ENCODE results near the gene GPC1. TPM values are rescaled to one million over a fixed set of nuclear protein-coding genes. Genes with fewer than 3 reads are reported as not detected.

GPC1 gene
- total and polyA plus RNA-seq, 11 donors = 131 to 316 (median 193) TPM

DNA sequence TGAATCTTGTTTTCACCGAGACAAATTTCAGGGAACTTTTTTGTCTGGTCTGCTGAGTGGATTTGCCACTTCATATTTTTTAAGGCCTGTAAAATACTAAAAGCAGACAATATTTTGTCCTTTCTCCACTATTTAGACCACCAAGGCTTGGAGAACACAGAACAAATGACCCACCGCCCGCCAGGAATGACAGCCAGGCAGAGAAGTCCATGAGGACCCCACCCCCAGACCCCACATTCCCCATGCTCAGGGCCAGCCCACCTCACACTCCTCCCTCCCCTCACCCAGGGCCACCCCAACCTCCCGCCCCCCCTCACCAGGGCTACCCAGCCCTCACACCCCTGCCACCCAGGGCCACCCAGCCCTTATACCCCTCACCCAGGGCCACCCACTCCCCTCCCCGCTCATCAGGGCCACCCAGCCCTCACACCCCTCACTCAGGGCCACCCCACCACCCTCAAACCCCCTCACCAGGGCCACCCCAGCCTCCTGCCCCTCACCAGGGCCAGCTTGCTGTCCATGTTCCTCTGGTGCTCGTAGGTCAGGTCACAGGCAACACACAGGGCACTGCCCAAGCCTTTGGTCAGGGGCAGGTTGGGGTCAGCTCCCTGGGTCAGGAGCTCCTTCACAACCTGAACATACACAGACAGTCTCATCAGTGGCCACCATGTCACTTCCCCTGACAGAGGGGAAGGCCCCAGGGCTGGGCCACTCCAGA lies 71.8 kb downstream of the GPC1 start:
- Histone ChIP-seq H3K36me3 (peaks cover 0 to 21% (median 0%) of the 10 kb centered on the region in 9 donors), H3K4me1 (no peaks in the 10 kb centered on the region), H3K9me3 (no peaks in the 10 kb centered on the region), H3K27ac (no peak overlapping the region), H3K27me3 (no peaks in the 10 kb centered on the region), H3K4me3 (no peak overlapping the region)
- ATAC-seq = no peak
- no peak for DNase-seq
- TF ChIP-seq POLR2A (IDR thresholded peaks at IDR 0.05) (no peak), CTCF (IDR thresholded peaks at IDR 0.05) (no peak)
- WGBS, 4 donors = 95 to 97% (median 96%) methylated on average over 5 to 6 of the region's 6 CpGs
- intact Hi-C loops (cut with DNase I) = loop anchor here in 1 of 10 donors (10.0 kb wide), 1 partner anchor 198 kb away; no protein-coding TSS in a partner anchor

- intact Hi-C loops (cut with DNase I) = loop anchor here in 1 of 10 donors (10.0 kb wide), 1 partner anchor 197 kb away; no protein-coding TSS in a partner anchor
- TF ChIP-seq POLR2A (IDR thresholded peaks at IDR 0.05) (no peak), CTCF (IDR thresholded peaks at IDR 0.05) (no peak)
Measured at GRCh38 chr2:240507778-240508251, 72.4 kb downstream of the GPC1 start.

GRCh38 chr2:240508832-240509545 lies 73.5 kb downstream of the GPC1 start:
- peaks cover 0 to 29% (median 0%) of the 10 kb centered on the region in 9 donors for H3K36me3 ChIP-seq
- ATAC-seq = no peak

More at GRCh38 chr2:240507778-240508251, 72.4 kb downstream of the GPC1 start:
- Histone ChIP-seq H3K27me3 (no peaks in the 10 kb centered on the region), H3K9me3 (no peaks in the 10 kb centered on the region), H3K27ac (no peak overlapping the region), H3K4me3 (no peak overlapping the region), H3K36me3 (peaks cover 0 to 27% (median 0%) of the 10 kb centered on the region in 9 donors), H3K4me1 (no peaks in the 10 kb centered on the region)
- DNase-seq (no peak), ATAC-seq (no peak)
- WGBS, 4 donors = 92 to 96% (median 95%) methylated on average over 5 to 11 of the region's 11 CpGs

More at GRCh38 chr2:240508832-240509545, 73.5 kb downstream of the GPC1 start:
- H3K4me1 ChIP-seq = peaks cover 0 to 5% (median under 1%) of the 10 kb centered on the region in 12 donors
- TF ChIP-seq POLR2A (IDR thresholded peaks at IDR 0.05) (no peak), CTCF (IDR thresholded peaks at IDR 0.05) (no peak)
- no peak overlapping the region for H3K27ac ChIP-seq
- intact Hi-C loops (cut with DNase I) = loop anchor here in 1 of 10 donors (10.0 kb wide), 1 partner anchor 196 kb away; no protein-coding TSS in a partner anchor
- no peak for DNase-seq
- H3K9me3 ChIP-seq = no peaks in the 10 kb centered on the region
- 95 to 99% (median 96%) methylated on average over 7 of the region's 7 CpGs for WGBS, 4 donors
- H3K27me3 ChIP-seq = no peaks in the 10 kb centered on the region
- H3K4me3 ChIP-seq = no peak overlapping the region

All from heart left ventricle (tissue), 16 donors.